ENCODE results near the gene HNRNPCL1. TPM values are rescaled to one million over a fixed set of nuclear protein-coding genes. Genes with fewer than 3 reads are reported as not detected.

Gene HNRNPCL1
- total and polyA plus RNA-seq, 2 experiments from 2014 or later = not detected

- DNase-seq (ENCODE audit: low spot score) = no peak
- peaks cover 25% of the 10 kb centered on the region; the same call in 2 of the 3 replicates for H3K36me3 Mint-ChIP-seq (ENCODE audit: low read depth)
- no peak overlapping the region for H3K4me3 ChIP-seq
Measured at GRCh38 chr1:12851779-12852178, 3.3 kb upstream of the HNRNPCL1 start.

More at GRCh38 chr1:12851779-12852178, 3.3 kb upstream of the HNRNPCL1 start:
- no peak overlapping the region for H2AFZ ChIP-seq
- H3K4me3 Mint-ChIP-seq = no peak overlapping the region
- no peaks in the 10 kb centered on the region for H3K36me3 ChIP-seq (ENCODE audit: insufficient read depth)
- no peaks in the 10 kb centered on the region for H3K79me2 ChIP-seq (replicated peaks; ENCODE audit: insufficient read depth)
- H3K27ac ChIP-seq (ENCODE audit: low read depth) = no peak overlapping the region
- no peaks in the 10 kb centered on the region for H3F3A ChIP-seq (replicated peaks; ENCODE audit: low read depth)
- no peak overlapping the region for H3K4me2 ChIP-seq
- TF ChIP-seq EZH2 (IDR thresholded peaks at IDR 0.05; ENCODE audit: low read depth, unreplicated experiment) (no peak), STAT1 (IDR thresholded peaks at IDR 0.05; ENCODE audit: unreplicated experiment) (no peak), ZNF462 (CRISPR knock-in tag; IDR thresholded peaks at IDR 0.05) (no peak), CREB1 (CRISPR knock-in tag; IDR thresholded peaks at IDR 0.05; ENCODE audit: low read depth) (no peak), REST (IDR thresholded peaks at IDR 0.05; ENCODE audit: unreplicated experiment) (no peak), ZNF331 (CRISPR knock-in tag; IDR thresholded peaks at IDR 0.05; ENCODE audit: low read depth) (no peak), POLR2AphosphoS5 (IDR thresholded peaks at IDR 0.05; ENCODE audit: low read depth) (no peak), NANOG (IDR thresholded peaks at IDR 0.05; ENCODE audit: borderline replicate concordance) (no peak), ETS1 (IDR thresholded peaks at IDR 0.05) (no peak)
- peaks cover 93% of the 10 kb centered on the region for H3K9me3 Mint-ChIP-seq
- no peaks in the 10 kb centered on the region for H3K9me2 ChIP-seq (ENCODE audit: insufficient read depth)
- no peaks in the 10 kb centered on the region for H4K20me1 ChIP-seq (replicated peaks; ENCODE audit: insufficient read depth)
- H3K27me3 ChIP-seq (ENCODE audit: insufficient read depth) = no peaks in the 10 kb centered on the region
- no peaks in the 10 kb centered on the region for H3K4me1 ChIP-seq (ENCODE audit: insufficient read depth)
- no peak overlapping the region for H3K27ac Mint-ChIP-seq
- no peaks in the 10 kb centered on the region for H3K4me1 Mint-ChIP-seq
- peaks cover 4% of the 10 kb centered on the region for H3K27me3 Mint-ChIP-seq (ENCODE audit: insufficient read depth, low read depth, poor library complexity)
- ATAC-seq = no peak
